Hepatocyte (in vitro differentiated cells): ENCODE results near the gene PNMA8C.
"Not testable (repeated sequence)": the region's sequence is repeated elsewhere in the genome, so short reads cannot be mapped to it uniquely, and the experiment has no call there.

ENCODE experiments used
- CTCF ChIP-seq: fragments of 200-600 bp; sonication (generic); IDR thresholded peaks from 2 replicates; pipeline ENCODE4 v1.5.1; 2016; ENCODE audit warnings: antibody characterized with exemption, mild to moderate bottlenecking; ENCODE audit not compliant: poor library complexity
- EZH2 ChIP-seq: fragments of 200-600 bp; sonication (generic); IDR thresholded peaks from 2 replicates; pipeline ENCODE4 v1.6.1; 2016; ENCODE audit warnings: antibody characterized with exemption, mild to moderate bottlenecking, borderline replicate concordance
- EZH2phosphoT487 ChIP-seq: fragments of 200-600 bp; sonication (generic); IDR thresholded peaks from one replicate; pipeline ENCODE4 v1.6.1; 2018; ENCODE audit warnings: antibody characterized with exemption, mild to moderate bottlenecking, low read depth, moderate library complexity; ENCODE audit not compliant: unreplicated experiment, severe bottlenecking

GRCh38 chr19:46415804-46416709 is 12.7 kb downstream of the PNMA8C start:
- TF ChIP-seq CTCF, EZH2, EZH2phosphoT487: not testable (repeated sequence)
